Right lobe of liver (tissue), 6 donors: ENCODE data around the gene AQP7. TPM values are rescaled to one million over a fixed set of nuclear protein-coding genes. Genes with fewer than 3 reads are reported as not detected.

ENCODE experiments used
- ATAC-seq, 4 donors: fragments of 200-7000 bp; cut with Tn5 transposase; one replicate each; pipeline ENCODE4 v1.9.1; 2020; ENCODE audit warnings: mild to moderate bottlenecking in 4 of 4, moderate library complexity in 4 of 4
- DNase-seq, 3 donors: peaks; one replicate each; pipeline ENCODE4 v3.0.0-alpha.2; 2020
- H3K27ac ChIP-seq, 3 donors: fragments of 200-600 bp; one replicate each; pipeline ENCODE4 v1.8.0; 2022
- H3K27me3 ChIP-seq, 2 donors: fragments of 200-600 bp; one replicate each; pipeline ENCODE4 v1.8.0; 2022
- H3K36me3 ChIP-seq, 4 donors: fragments of 200-600 bp; sonication (generic) in 1 of 4; one replicate each; pipeline versions ENCODE4 v1.5.1 to v1.8.0; 2017 to 2022; ENCODE audit warnings: control low read depth in 1 of 4
- H3K4me1 ChIP-seq, 4 donors: fragments of 200-600 bp; sonication (generic) in 1 of 4; one replicate each; pipeline versions ENCODE4 v1.5.1 to v1.8.0; 2017 to 2022; ENCODE audit warnings: control low read depth in 1 of 4
- H3K4me3 ChIP-seq, 3 donors: fragments of 200-600 bp; one replicate each; pipeline ENCODE4 v1.8.0; 2022
- H3K9me3 ChIP-seq, 4 donors: fragments of 200-600 bp; sonication (generic) in 1 of 4; one replicate each; pipeline versions ENCODE4 v1.5.1 to v1.8.0; 2017 to 2022; ENCODE audit warnings: control low read depth in 1 of 4
- CTCF ChIP-seq, 4 donors: fragments of 200-600 bp in 3 of 4; fragments of 450-650 bp in 1 of 4; IDR thresholded peaks; one replicate each; pipeline versions ENCODE4 v1.5.1 to v1.8.0; 2016 to 2022; ENCODE audit warnings: antibody characterized with exemption in 4 of 4, mild to moderate bottlenecking in 2 of 4
- POLR2A ChIP-seq: fragments of 450-650 bp; IDR thresholded peaks from one replicate; pipeline ENCODE4 v1.6.1; 2017; ENCODE audit warnings: antibody characterized with exemption, mild to moderate bottlenecking
- WGBS: methylation state at CpG from one replicate; pipeline ENCODE4 v1.1.6; 2018; ENCODE audit warnings: low coverage, low lambda C conversion rate; ENCODE audit not compliant: insufficient coverage; ENCODE audit errors: missing lambda C conversion rate; 5-methylcytosine and 5-hydroxymethylcytosine counted together
- intact Hi-C, 2 donors: fragments of 100-400 bp; cut with DNase I; formaldehyde crosslinking; loops; one replicate each; pipeline versions ENCODE4 v1.11.2 to v1.14.1; 2022
- total RNA-seq, 6 experiments: library from RNA; depleted of rRNA in 2 of 6; stranded (reverse); fragments of >200 nt in 2 of 6; fragmentation: NEBNext Ultra II Directional in 3 of 6; extraction: Animal tissue kit (Norgen Biotek cat#: 25700) in 3 of 6; gene quantifications; one replicate each; pipeline versions ENCODE4 v1.1.0 to v1.2.4, GENCODE V29; 2016 to 2023
- donor health status: DM: no; HTN: yes; CAD: no.
- donor health status: DM: no; HTN: no; CAD: no.
- donor health status: DM: no; HTN: no; CAD: no.
- donor health status: DM: no; HTN: yes; CAD: no.
- donor health status: DM: no; HTN: yes; CAD: no.

AQP7 gene
- total RNA-seq, 6 experiments from 2014 or later, result 10.4 to 25.1 (median 16.6) TPM

- no peak for ATAC-seq
- DNase-seq, result no peak
- H3K27me3 ChIP-seq, result no peaks in the 10 kb centered on the region
- no peak for TF ChIP-seq POLR2A
- no peak for TF ChIP-seq CTCF (IDR thresholded peaks at IDR 0.05)
- peaks cover 0 to 28% (median 6%) of the 10 kb centered on the region in 4 donors for H3K36me3 ChIP-seq
- intact Hi-C loops, result no loop called here
- H3K9me3 ChIP-seq, result no peaks in the 10 kb centered on the region
- H3K4me3 ChIP-seq, result no peak overlapping the region
- H3K27ac ChIP-seq, result no peak overlapping the region
- 95% methylated on average over 7 of the region's 7 CpGs for WGBS
- H3K4me1 ChIP-seq, result peaks cover 0 to 22% (median 8%) of the 10 kb centered on the region in 4 donors
These were observed 37.8 kb upstream of the AQP7 start for GRCh38 chr9:33440204-33440603.

- H3K27ac ChIP-seq, result no peak overlapping the region
- H3K36me3 ChIP-seq, result peaks cover 0 to 24% (median 6%) of the 10 kb centered on the region in 4 donors
- TF ChIP-seq POLR2A (no peak), CTCF (IDR thresholded peaks at IDR 0.05) (no peak)
- ATAC-seq, result peak in 1 of 4 donors; percentile 8
- no peaks in the 10 kb centered on the region for H3K9me3 ChIP-seq
- H3K4me3 ChIP-seq, result no peak overlapping the region
- WGBS, result 53% methylated on average over 5 of the region's 6 CpGs
- intact Hi-C loops, result no loop called here
- H3K27me3 ChIP-seq, result no peaks in the 10 kb centered on the region
- peaks cover 0 to 17% (median 7%) of the 10 kb centered on the region in 4 donors for H3K4me1 ChIP-seq
- no peak for DNase-seq
These were observed 37.4 kb upstream of the AQP7 start for GRCh38 chr9:33439731-33440130.

- no peak for TF ChIP-seq CTCF (IDR thresholded peaks at IDR 0.05)
- no peak for TF ChIP-seq POLR2A
- intact Hi-C loops, result no loop called here
- H3K4me1 ChIP-seq, result peaks cover 0 to 11% (median 3%) of the 10 kb centered on the region in 4 donors
- ATAC-seq (peak; percentile 22 to 58 (median 26)), DNase-seq (no peak)
- H3K27me3 ChIP-seq, result no peaks in the 10 kb centered on the region
- 27% methylated on average over 2 of the region's 7 CpGs for WGBS
- no peaks in the 10 kb centered on the region for H3K9me3 ChIP-seq
- H3K4me3 ChIP-seq, result no peak overlapping the region
- H3K27ac ChIP-seq, result no peak overlapping the region
- peaks cover 0 to 23% (median 6%) of the 10 kb centered on the region in 4 donors for H3K36me3 ChIP-seq
These were observed 36.7 kb upstream of the AQP7 start for GRCh38 chr9:33438926-33439680.

DNA sequence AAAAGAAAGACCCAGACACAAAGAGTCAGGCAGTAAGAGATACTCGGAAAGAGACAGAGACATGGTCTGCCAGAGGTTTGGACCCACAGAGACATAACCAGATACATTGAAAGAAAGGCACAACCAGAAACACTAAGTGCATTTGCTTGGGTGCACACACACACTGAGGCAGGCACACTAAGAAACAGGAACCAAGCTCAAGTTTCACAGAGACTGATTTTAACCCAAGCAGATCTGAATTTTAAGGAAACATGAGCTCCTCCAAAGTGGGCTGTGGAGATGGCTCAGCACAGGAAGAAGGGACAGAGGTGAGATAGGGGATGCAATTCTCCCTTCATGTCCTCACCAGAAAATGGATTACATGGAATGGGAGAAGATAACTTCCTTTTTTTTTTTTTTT lies 35.5 kb upstream of the AQP7 start:
- no peak for DNase-seq
- H3K27ac ChIP-seq, result no peak overlapping the region
- WGBS, result 50% methylated on average over 1 of the region's 1 CpG
- H3K36me3 ChIP-seq, result peaks cover 0 to 13% (median 6%) of the 10 kb centered on the region in 4 donors
- H3K4me3 ChIP-seq, result no peak overlapping the region
- no peaks in the 10 kb centered on the region for H3K4me1 ChIP-seq
- H3K9me3 ChIP-seq, result no peaks in the 10 kb centered on the region
- H3K27me3 ChIP-seq, result no peaks in the 10 kb centered on the region
- no peak for ATAC-seq
- TF ChIP-seq CTCF (IDR thresholded peaks at IDR 0.05) (no peak), POLR2A (no peak)
- intact Hi-C loops, result no loop called here
